Measurements from ENCODE around the gene STXBP1. TPM values are rescaled to one million over a fixed set of nuclear protein-coding genes. Genes with fewer than 3 reads are reported as not detected.
A peak's percentile ranks its signal among the peaks of the same experiment; 100 is the strongest.

STXBP1 gene
- total and polyA plus RNA-seq, 2 of the 8 experiments (the other 6 are each of a cell fraction or from before 2014, with no cell fraction given) = 11.5 to 60.9 TPM

DNA sequence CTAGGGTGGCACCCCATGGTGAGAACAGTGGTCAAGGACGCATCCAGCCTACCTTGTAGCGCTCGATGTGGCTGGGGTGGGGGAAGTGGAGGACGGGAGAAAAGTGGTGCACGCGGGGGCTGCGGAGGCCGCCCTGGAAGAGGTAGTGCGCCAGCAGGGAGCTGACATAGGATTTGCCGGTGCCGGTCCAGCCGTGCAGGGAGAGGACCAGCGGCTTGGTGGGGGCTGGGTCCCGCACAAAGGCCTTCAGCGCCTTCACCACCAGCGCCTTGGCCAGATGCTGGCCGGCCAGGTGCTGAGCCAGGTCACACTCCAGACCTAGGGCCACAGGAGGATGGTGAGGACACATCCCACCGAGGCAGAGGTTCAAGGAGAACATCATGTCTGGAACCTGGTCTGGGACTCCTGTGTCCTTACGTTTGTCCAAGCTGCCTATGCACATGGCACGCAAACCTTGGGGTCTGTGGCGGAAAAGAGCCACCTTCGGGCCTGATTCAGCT lies 122.2 kb downstream of the STXBP1 start (continued):
- TF ChIP-seq SAP30 (IDR thresholded peaks at IDR 0.05; ENCODE audit: insufficient read depth, insufficient replicate concordance, low read length) (no peak), RAD21 (IDR thresholded peaks at IDR 0.05 in 1 of 2, conservative IDR thresholded peaks at IDR 0.05 in 1 of 2; ENCODE audit: low read depth in 2 of 2, low read length in 2 of 2) (peak in 1 of 2 experiments; percentile 93; a peak in 2 of 4 replicates)
